Forelimb muscle (tissue), 1 donor: ENCODE results near the gene AMY2B. TPM values are rescaled to one million over a fixed set of nuclear protein-coding genes. Genes with fewer than 3 reads are reported as not detected.
A peak's percentile ranks its signal among the peaks of the same experiment; 100 is the strongest.
"Not testable (repeated sequence)": the region's sequence is repeated elsewhere in the genome, so short reads cannot be mapped to it uniquely, and the experiment has no call there.

Experiments
- DNase-seq: peaks from one replicate; pipeline ENCODE4 v3.0.0-alpha.2; 2013; ENCODE audit warnings: low read depth
- polyA plus RNA-seq: library from polyadenylated mRNA; unstranded; fragments of 120-200 nt; gene quantifications from one replicate; pipeline ENCODE4 v1.2.1, GENCODE V29; 2013; ENCODE audit not compliant: insufficient read length

AMY2B gene
- polyA plus RNA-seq, result 20.8 TPM

DNA sequence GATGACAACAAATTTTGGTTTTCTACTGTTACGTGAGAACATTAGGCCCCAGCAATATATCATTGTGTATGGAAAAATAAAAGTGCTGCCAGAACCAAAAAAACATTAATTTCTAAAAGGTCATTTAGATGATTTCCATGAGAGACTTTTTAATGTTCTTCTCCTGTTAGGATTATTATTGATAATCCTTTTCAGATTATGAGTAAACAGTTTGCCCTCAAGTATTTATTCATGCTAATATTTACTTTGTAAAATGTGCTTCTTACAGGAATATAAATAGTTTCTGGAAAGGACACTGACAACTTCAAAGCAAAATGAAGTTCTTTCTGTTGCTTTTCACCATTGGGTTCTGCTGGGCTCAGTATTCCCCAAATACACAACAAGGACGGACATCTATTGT lies at the start of gene AMY2B:
Gene AMY2B, plus strand, starts transcription at position 301 of the 400 bp plus-strand sequence. Its CDS starts 14 bp downstream, at position 315.
- not testable (repeated sequence) for DNase-seq

DNA sequence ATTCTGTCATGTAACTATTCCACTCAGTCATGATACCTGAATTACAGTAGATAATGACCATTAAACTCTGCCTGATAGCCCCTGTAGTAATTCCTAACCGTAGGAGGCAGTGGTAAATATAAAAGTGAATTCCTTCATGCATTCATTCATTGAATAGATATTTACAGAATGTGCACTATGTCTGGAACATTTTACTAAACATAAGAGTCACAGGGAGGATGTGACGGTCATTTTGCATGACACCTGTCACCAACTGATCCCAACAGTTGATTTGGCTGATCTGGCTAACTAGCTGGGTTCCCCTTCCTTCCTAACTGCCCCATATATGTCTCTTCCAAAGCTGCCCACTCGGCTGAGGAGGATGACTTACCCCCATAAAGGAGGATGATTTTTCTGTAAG lies 48.0 kb upstream of the AMY2B start:
- no peak for DNase-seq

DNA sequence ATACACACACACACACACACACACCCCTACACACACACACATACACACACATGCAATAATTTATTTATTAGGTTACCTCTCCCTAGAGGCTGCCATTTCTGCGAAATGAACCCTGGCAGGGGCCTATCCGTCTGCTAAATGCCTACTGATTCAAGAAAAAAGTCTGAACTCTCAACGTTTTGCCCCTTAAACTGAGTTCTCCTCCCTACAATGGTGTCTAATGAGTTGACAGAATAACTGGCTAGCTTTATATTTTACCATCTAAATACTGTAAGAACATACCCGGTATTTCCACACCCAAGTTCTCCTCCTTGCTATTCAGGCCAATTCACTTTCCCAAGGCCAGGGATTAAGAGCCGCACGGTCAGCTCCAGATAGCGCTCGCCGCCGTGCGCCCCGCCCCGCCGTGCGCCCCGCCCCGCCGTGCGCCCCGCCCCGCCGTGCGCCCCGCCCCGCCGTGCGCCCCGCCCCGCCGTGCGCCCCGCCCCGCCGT lies 46.2 kb upstream of the AMY2B start:
- DNase-seq, result peak; percentile 4

DNA sequence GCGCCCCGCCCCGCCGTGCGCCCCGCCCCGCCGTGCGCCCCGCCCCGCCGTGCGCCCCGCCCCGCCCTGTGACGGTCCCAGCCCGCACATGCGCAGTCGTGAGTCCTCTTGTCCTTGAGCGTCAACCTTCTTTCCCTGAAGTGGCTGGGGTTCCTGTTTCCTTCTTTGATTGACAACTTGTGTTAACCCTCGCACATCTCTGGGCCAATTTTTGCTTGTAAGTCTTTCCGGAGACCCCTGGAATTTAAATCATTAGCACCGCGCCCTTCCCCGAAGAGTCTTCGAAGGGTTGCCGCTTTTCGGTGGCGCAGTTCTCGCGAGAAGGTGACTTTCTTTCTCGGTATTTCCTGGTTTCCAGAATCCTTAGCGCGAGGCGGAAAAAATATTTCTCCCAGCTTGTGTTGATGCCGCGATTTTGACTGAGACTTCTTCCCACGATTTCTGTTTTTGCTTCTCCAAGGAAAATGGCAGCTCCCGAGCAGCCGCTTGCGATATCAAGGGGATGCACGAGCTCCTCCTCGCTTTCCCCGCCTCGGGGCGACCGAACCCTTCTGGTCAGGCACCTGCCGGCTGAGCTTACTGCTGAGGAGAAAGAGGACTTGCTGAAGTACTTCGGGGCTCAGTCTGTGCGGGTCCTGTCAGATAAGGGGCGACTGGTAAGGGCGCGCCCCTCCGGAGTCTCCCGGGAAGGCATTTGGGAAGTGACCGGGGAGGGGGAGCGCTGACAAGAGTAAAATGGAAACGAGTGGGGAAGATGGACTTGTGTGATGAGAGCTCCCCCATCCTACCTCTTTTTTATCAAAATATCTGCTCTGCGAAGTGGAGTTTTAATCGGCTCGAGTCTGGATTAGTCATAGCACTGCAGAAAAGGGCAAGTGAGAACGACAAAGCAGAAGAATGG lies 45.5 kb upstream of the AMY2B start, which contains the start of gene RNPC3:
Gene RNPC3, plus strand, starts transcription at position 93 of the 901 bp plus-strand sequence. Its CDS starts 372 bp downstream, at position 465.
- DNase-seq, result peak; percentile 92

DNA sequence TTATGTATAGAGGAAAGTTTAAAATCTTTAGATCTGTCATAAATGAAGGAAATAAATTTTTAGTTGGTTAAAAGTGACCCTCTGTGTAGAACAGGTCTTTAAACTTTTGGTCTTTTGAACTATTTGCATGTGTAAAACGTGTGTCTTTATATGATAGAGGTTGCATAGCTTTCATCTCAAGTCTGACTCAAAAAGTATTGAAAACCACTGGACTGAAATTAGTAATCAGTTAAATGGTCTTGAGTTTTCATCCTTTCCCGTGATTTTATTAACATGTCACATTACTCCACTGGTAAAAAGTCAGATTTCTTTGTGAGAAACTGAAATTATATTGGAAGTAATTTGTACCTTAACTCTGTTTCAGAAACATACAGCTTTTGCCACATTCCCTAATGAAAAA lies 44.1 kb upstream of the AMY2B start:
- DNase-seq, result no peak

DNA sequence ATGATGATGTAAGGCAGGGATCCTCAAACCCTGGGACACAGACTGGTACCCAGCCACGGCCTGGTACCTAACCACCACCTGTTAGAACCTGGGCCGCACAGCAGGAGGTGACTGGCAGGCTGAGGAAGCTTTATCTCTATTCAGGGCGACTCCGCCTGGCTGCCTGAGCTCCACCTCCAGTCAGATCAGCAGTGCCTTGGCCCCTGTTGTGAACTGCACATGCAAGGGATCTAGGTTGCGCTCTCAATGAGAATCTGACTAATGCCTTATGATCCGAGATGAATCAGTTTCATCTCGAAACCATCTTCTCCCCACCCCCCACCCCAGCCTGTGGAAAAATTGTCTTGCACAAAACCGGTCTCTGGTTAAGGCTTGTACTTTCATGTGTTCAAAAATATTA lies 41.6 kb upstream of the AMY2B start:
- no peak for DNase-seq

DNA sequence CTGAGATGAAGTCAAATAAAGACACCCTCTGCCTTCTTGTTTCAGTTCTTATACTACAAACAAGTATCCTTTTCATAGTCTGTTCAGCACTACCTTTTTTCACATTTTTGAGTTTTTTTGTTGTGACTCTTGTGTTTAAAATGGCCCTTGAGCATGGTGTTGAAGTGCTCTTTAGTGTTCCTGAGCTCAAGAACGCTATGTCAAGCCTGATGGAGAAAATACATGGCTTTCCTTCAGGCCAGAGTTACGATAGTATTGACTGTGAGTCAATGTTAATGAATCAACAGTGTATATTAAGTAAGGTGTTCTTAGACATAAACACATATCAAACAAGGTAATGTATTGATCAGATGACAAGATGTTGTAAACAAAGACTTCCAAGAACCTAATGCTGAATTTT lies 33.2 kb upstream of the AMY2B start:
- DNase-seq, result no peak

DNA sequence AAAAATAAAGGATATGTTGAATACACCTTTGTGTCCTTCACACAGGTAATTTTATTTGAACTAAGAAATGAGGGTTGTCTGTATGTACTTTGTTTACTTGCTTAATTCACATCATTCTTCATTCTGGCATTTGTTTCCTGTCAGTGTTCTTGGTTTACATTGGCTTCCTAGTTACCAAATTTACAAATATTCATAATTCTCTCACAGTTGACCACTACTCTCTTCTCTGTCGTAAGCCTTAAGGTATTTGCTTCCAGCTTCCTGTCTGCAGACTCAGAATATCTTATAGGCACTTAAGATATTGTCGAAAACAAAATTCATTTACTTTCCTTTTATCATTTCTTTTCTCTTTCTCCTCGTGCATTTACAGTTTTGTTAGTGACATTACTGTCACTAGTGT lies 30.0 kb upstream of the AMY2B start:
- no peak for DNase-seq

DNA sequence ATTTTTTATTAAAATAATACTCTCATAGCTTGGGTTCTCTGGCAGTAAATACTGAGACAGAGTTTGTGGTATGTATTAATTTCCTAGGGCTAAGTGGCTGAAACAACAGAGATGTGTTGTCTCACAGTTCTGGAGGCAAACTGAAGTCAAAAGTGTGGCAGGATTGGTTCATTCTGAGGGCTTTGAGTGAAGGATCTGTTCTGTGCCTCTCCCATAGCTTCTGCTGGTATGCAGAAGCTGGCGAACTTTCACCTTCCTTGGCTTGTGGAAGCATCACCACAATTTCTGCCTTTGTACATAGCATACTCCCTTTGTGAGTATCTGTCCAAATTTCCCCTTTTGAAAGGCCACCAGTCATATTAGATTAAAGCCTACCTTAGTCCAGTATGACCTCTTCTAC lies 24.9 kb upstream of the AMY2B start:
- no peak for DNase-seq

DNA sequence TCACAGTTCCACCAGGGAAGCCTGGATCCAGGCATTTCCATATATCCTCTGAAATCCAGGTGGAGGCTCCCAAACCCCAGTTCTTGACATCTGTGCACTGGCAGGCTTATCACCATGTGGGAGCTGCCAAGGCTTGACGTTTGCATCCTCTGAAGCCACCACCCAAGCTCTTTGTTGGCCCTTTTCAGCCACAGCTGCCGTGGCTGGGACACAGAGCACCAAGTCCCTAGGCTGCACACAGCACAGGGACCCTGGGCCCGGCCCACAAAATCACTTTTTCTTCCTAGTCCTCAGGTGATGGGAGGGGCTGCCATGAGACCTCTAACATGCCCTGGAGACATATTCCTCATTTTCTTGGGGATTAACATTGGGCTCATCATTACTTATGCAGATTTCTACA lies 23.5 kb upstream of the AMY2B start:
- DNase-seq, result no peak

DNA sequence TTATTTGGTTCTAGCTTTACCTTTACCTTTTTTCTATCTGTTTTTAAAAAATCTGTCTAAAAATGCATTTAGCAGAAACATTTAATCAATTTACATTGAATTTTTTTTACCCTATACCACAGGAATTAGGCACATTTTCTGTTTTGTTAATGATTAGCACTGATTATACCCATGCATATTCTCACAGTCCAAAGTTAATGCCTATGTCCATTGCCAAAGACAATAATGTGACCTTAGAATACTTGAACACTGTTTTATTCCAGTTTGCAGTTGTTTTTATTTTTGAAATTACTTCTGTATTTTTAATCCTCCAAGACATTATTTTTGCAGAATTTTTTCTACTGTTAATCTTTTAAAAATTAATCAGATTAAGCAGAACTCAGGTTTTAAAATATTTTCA lies 11.0 kb upstream of the AMY2B start:
- DNase-seq, result no peak

DNA sequence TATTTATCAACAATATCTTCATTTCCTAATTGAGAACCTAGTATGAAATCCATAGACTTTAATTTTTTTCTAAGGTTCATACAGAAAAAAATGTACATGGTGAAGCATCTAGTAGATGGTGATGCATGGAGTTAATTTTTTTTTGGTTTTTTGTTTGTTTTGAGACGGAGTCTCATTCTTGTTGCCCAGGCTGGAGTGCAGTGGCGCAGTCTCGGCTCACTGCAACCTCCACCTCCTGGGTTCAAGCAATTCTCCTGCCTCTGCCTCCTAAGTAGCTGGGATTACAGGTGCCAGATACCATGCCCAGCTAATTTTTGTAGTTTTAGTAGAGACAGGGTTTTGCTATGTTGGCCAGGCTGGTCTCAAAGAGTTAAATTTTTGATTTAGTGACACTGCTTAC lies 10.3 kb upstream of the AMY2B start:
- not testable (repeated sequence) for DNase-seq

DNA sequence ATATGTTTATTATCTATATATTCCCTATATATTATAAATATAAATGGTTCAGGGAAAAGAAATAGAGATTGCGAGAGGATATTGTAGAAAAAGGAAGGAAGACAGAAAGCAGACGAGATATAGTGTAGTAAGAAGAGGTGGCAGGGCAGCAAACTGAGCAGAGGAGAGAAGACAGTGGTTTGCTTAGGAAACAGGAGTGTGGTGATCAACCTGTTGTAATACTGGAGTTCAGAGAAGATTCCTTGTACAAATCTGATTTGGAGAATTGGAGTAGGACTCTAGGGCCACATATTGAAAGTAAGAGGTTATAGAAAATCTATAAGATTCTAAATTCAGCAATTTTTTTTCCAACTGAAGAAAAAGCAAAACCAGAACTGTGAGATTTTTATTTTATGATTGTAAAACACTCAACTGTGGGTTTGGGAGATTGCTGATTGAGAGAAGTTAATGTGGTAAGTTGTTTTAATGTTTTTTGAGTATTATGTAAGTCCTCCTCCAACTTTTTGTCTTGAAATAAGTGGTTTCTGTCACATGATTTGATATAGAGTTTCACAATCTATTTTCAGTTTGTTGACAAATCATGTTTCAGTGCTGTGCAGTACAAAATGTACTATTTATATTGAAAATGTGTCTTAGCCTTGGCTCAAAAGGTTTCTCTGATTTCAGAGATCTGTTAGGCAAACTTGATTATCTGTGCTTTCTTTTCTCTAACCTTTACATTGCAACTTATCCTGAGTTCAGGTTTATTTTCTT lies 9.6 kb upstream of the AMY2B start:
- no peak for DNase-seq

DNA sequence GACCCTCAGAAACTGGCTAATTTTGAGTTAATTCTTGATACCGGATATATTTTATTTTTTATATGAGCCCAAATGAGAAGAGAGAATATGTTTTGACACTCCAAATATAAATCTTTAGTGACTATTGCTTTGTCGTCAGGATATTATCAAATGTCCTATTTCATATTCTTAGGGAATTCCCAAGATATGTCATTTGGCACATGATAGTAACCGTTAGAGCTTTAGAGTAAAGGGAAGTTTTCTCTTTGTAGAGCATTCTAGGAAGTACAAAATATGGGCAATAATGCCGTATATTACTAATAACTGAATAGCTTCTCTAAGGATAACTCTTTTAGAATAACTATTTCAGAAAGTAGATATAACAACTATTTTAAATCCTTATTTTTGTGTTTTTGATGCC lies 8.3 kb upstream of the AMY2B start:
- no peak for DNase-seq

DNA sequence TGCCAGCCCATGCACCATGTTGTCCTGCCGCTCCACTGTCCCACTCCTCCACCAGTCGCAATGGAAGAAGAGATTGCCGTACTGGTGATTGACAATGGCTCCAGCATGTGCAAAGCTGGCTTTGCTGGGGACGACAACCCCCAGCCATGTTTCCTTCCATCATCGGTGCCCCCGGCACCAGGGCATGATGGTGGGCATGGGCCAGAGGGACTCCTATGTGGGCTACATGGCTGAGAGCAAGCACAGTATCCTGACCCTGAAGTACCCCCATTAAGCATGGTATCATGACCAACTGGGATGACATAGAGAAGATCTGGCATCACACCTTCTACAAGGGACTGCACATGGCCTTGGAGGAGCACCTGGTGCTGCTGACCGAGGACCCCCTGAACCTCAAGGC lies 1.9 kb upstream of the AMY2B start:
- DNase-seq, result no peak

DNA sequence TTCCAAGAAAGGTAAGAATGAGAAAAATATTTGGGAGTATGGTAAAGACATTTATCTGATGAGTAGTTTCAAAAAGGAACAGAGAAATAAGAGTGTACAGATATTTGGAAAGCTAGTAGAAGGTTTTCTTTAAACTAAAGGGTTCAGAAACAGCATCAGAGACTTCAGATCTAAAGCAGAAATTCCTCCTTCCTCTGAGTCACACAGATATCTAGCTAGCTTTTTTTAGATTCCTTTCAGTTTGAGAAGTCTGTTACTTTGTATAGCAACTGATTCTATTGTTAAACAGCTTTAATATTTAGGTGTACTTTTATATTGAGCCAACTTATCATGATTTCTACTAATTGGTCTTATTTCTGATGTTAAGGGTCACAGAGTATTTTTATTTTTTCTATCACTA lies 4.7 kb downstream of the AMY2B start:
- DNase-seq, result no peak

DNA sequence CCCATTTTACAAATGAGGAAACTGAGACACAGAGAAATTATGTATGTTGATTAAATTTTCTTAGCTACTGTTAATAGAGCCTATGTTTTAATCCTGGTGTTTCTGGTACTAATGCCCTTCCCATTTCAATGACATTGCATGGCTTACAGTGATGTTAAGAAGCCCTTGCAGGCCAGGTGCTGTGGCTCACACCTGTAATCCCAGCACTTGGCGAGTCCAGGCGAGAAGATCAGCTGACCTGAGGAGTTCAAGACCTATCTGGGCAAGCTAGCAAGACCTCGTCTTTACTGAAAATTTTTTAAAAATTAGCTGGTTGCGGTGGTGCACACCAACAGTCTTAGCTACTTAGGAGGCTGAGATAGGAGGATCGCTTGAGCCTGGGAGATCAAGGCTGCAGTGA lies 5.4 kb downstream of the AMY2B start:
- DNase-seq, result not testable (repeated sequence)

DNA sequence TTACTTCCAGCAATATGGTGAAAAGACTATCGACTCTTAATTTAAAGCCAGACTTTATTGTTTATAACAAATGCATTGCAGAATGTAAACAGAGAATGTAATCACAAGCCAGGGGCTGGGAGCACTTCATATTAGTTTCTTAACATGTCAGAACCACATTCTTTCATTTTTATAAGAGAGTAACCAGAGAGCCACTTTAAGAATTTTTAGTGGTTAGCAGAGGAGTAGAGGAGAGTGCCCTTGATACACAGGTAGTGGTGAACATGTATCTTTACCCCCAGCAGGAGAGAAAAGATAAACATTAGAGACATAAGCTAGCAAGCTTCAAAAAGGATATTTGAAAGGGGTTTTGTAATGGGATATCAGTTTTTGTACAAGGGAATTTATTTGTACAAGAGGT lies 11.1 kb downstream of the AMY2B start:
- DNase-seq, result no peak

DNA sequence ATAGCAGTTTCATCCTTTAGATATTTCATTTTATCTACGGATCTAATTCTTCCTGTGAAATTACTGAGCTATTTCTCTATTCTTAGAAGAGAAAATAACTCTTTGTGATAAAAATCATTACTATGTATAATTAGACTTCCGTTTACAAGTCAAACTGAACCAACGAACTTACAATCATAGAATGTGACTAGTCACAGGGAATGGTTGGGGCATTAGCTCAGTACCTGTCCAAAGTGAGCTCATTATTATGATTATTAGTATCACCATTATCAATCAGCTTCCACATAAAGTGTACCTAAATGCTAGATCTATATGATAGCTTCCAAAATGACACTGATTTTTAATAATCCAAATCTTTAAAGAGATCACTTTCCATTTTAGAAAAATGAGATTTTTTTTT lies 12.5 kb downstream of the AMY2B start:
- DNase-seq, result no peak

DNA sequence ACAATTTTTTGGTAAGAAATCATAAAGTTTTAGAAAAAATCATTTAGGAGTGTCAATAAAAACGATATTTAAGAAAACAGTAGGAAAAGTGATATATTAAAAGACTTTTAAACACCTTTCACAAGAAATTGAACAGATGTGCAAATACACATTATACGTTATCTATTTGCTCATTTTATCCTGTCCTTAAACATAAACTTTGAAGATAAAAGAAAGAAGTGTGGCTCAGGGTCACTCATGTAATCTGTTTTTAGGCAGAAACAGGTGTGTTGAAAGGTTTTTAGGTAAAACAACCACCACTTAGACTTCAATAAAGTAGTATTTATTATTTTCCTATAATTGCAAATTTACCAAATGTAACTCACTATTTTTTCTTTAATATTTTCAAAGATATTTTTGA lies 13.1 kb downstream of the AMY2B start:
- DNase-seq, result no peak

DNA sequence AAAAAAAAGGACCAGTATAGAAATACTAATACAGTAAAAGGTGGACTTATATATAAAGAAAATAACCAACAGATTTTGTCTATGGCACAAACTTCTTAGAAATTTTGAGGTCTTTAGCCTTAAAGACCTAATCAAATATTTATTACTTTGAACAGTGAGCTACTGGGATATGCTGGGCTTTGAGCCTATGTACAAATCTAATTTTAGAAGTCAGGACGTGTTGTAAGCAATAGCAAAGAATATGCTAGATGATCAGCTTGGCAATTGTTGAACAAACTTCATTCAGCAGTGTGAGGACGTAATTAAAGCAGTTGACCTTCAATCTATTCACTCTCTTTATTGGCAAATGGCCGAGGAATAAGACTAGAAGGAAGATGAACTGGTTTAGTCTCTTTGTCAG lies 31.4 kb downstream of the AMY2B start:
- DNase-seq, result not testable (repeated sequence)

DNA sequence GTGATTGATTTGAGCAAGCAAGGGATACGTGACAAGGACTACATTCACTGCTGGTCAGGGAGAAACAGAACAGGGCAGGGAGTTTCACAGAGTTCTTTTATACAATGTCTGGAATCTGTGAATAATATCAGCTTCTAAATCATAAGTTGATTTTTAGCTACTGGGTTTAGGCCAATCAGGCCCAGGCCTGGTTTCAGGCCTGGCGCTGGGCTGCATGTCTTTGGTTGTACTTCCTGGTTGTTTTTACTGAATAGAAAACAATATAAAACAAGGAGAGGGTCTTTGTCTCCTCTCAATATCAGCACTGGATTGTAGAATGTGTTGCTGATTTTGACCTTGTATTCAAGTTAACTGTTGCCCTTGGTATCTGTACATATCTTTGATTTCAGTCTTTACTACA lies 45.0 kb downstream of the AMY2B start:
- no peak for DNase-seq
